ENCODE measurements around the gene IGBP1. TPM values are rescaled to one million over a fixed set of nuclear protein-coding genes. Genes with fewer than 3 reads are reported as not detected.
"Not testable (repeated sequence)": the region's sequence is repeated elsewhere in the genome, so short reads cannot be mapped to it uniquely, and the experiment has no call there.

IGBP1 gene
- total RNA-seq, 4 donors from 2014 or later: 68.7 to 109 (median 75.1) TPM

- DNase-seq: no peak
- Histone ChIP-seq H3K27me3 (peaks cover 0 to 9% (median 0%) of the 10 kb centered on the region in 3 donors), H3K4me1 (no peaks in the 10 kb centered on the region), H3K9me3 (no peaks in the 10 kb centered on the region), H3K4me3 (no peak overlapping the region), H3K36me3 (no peaks in the 10 kb centered on the region), H3K27ac (no peak overlapping the region)
- in situ Hi-C loops (cut with MboI; ENCODE audit: low sequenced_read_pairs in 4 of 4): no loop called here
- ATAC-seq: no peak
- intact Hi-C loops (cut with DNase I; ENCODE audit: low total_unique reads): no loop called here
- TF ChIP-seq POLR2A (IDR thresholded peaks at IDR 0.05) (no peak), CTCF (IDR thresholded peaks at IDR 0.05 in 4 of 5, conservative IDR thresholded peaks at IDR 0.05 in 1 of 5) (no peak)
Measured at GRCh38 chrX:70117738-70118137, 15.5 kb upstream of the IGBP1 start.

GRCh38 chrX:70123014-70123413 is 10.2 kb upstream of the IGBP1 start:
- H3K27me3 ChIP-seq; H3K4me3 ChIP-seq; in situ Hi-C loops (cut with MboI; ENCODE audit: low sequenced_read_pairs in 4 of 4); ATAC-seq; H3K36me3 ChIP-seq; DNase-seq; H3K4me1 ChIP-seq; H3K27ac ChIP-seq; H3K9me3 ChIP-seq; intact Hi-C loops (cut with DNase I; ENCODE audit: low total_unique reads): not testable (repeated sequence)

- intact Hi-C loops (cut with DNase I; ENCODE audit: low total_unique reads) (no loop called here), in situ Hi-C loops (cut with MboI; ENCODE audit: low sequenced_read_pairs in 4 of 4) (loop anchor here in 3 of 4 donors (25.0 kb wide), 1 partner anchor 313 kb away; the partner anchor contains the start of gene DLG3 (in 3 of the 3))
- no peak overlapping the region for H3K4me3 ChIP-seq
- no peaks in the 10 kb centered on the region for H3K9me3 ChIP-seq
- no peaks in the 10 kb centered on the region for H3K4me1 ChIP-seq
- ATAC-seq (no peak), DNase-seq (no peak)
- H3K27ac ChIP-seq: no peak overlapping the region
- no peaks in the 10 kb centered on the region for H3K36me3 ChIP-seq
- no peak for TF ChIP-seq POLR2A (IDR thresholded peaks at IDR 0.05)
- H3K27me3 ChIP-seq: peaks cover 0 to 2% (median 0%) of the 10 kb centered on the region in 3 donors
Measured at GRCh38 chrX:70124678-70125077, 8.6 kb upstream of the IGBP1 start.

GRCh38 chrX:70128071-70128470 is 5.2 kb upstream of the IGBP1 start:
- TF ChIP-seq POLR2A (IDR thresholded peaks at IDR 0.05) (no peak), CTCF (IDR thresholded peaks at IDR 0.05 in 4 of 5, conservative IDR thresholded peaks at IDR 0.05 in 1 of 5) (no peak)
- no peak for DNase-seq
- Histone ChIP-seq H3K4me1 (no peaks in the 10 kb centered on the region), H3K9me3 (no peaks in the 10 kb centered on the region), H3K36me3 (no peaks in the 10 kb centered on the region), H3K27ac (no peak overlapping the region), H3K4me3 (no peak overlapping the region), H3K27me3 (peaks cover 0 to 2% (median 0%) of the 10 kb centered on the region in 3 donors)
- in situ Hi-C loops (cut with MboI; ENCODE audit: low sequenced_read_pairs in 4 of 4): loop anchor here in 3 of 4 donors (25.0 kb wide), 1 partner anchor 309 kb away; the partner anchor contains the start of gene DLG3 (in 3 of the 3)
- intact Hi-C loops (cut with DNase I; ENCODE audit: low total_unique reads): no loop called here
- ATAC-seq: no peak

- no peak for DNase-seq
- TF ChIP-seq CTCF (IDR thresholded peaks at IDR 0.05 in 4 of 5, conservative IDR thresholded peaks at IDR 0.05 in 1 of 5): no peak
- no peak for ATAC-seq
- H3K9me3 ChIP-seq: no peaks in the 10 kb centered on the region
- H3K27ac ChIP-seq: no peak overlapping the region
- H3K27me3 ChIP-seq: peaks cover 0 to 2% (median 0%) of the 10 kb centered on the region in 3 donors
- in situ Hi-C loops (cut with MboI; ENCODE audit: low sequenced_read_pairs in 4 of 4): loop anchor here in 3 of 4 donors (25.0 kb wide), 1 partner anchor 307 kb away; the partner anchor contains the start of gene DLG3 (in 3 of the 3)
- peaks cover 3 to 4% of the 10 kb centered on the region in 2 donors for H3K4me1 ChIP-seq
- intact Hi-C loops (cut with DNase I; ENCODE audit: low total_unique reads): loop anchor here (5.0 kb wide), 2 partner anchors 1052 to 1237 kb away; partner anchors contain the start of gene TAF1
- H3K4me3 ChIP-seq: no peak overlapping the region
- no peaks in the 10 kb centered on the region for H3K36me3 ChIP-seq
Measured at GRCh38 chrX:70129816-70130215, 3.4 kb upstream of the IGBP1 start.

Measured in gastrocnemius medialis (tissue), 4 donors.